Measurements from ENCODE around the gene STXBP4.

STXBP4 gene

DNA sequence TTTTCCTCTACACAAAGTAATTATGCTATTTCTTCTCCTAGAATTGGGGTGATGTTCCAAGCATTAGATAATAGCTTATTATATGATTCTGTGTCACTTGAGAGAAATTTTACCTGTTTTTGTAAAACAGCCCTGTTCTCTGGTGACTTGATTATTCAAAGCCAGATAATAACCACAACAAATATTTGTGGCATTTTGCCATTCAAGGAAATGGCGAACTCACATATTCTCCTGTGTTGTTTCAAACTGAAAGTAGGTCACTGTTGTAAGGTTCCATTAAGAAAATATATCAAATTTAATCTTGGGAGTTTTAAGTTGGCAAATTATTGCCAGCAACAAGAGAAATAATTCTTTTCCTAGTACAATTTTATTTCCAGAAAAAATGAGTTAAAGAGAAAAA is 124.8 kb downstream of the STXBP4 start:
- TF ChIP-seq, protein P1, sequence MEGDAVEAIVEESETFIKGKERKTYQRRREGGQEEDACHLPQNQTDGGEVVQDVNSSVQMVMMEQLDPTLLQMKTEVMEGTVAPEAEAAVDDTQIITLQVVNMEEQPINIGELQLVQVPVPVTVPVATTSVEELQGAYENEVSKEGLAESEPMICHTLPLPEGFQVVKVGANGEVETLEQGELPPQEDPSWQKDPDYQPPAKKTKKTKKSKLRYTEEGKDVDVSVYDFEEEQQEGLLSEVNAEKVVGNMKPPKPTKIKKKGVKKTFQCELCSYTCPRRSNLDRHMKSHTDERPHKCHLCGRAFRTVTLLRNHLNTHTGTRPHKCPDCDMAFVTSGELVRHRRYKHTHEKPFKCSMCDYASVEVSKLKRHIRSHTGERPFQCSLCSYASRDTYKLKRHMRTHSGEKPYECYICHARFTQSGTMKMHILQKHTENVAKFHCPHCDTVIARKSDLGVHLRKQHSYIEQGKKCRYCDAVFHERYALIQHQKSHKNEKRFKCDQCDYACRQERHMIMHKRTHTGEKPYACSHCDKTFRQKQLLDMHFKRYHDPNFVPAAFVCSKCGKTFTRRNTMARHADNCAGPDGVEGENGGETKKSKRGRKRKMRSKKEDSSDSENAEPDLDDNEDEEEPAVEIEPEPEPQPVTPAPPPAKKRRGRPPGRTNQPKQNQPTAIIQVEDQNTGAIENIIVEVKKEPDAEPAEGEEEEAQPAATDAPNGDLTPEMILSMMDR (IDR thresholded peaks at IDR 0.05) = no peak

DNA sequence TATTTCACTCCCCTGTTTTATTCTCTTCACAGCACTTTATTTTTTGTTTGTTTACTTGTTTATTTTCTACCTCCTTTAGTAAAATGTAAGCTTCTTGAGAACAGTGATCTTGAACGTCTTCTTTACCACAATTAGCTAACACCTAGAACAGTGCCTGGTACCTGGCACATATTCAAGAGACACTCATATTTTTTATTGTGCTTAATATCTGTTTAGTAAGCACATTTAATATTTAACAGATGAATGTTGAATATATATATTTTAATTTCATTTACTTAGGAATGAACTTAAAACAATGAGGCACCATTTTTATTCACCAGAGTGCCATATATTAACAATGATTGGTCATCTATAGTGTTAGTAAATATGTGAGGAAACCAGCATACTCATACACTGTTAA is 130.2 kb downstream of the STXBP4 start:
- TF ChIP-seq, protein P1 (IDR thresholded peaks at IDR 0.05) = no peak

DNA sequence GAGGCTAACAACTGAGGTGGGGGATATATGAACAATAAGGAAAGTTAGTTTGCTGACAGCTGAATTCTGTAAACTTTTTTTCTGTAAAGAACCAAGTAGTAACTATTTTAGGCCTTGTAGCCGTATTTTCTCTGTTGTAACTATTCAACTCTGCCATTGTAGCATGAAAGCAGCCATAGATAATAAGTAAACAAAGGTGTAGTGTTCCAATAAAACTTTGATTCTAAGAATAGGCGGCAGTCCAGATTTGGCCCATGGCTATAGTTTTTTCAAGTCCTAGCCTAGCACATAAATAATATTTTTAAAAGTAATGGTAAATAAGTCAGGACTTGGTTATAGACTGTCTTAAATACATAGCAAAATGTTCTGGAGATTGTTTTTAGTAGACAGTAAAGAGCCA is 142.0 kb downstream of the STXBP4 start:
- TF ChIP-seq, protein P1 (IDR thresholded peaks at IDR 0.05) = no peak

DNA sequence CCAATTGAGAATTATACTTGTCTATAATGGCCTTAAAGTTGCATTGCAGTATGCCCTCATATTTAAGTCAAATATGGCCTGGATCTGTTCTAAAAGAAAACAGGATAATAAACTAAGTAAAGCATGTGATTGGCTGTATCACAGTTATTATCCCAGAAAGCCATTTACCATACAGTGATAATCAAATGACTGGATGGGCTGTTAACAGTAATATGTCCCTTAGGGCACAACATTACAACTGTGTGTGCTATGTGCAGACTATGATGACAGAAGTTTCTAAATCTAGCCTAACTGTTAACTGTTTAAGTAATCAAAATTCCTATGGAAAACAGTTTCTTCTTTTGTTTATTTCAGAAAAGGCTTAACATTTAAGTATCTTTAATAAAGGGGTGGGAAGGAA is 145.7 kb downstream of the STXBP4 start:
- TF ChIP-seq, protein P1 (IDR thresholded peaks at IDR 0.05) = no peak

DNA sequence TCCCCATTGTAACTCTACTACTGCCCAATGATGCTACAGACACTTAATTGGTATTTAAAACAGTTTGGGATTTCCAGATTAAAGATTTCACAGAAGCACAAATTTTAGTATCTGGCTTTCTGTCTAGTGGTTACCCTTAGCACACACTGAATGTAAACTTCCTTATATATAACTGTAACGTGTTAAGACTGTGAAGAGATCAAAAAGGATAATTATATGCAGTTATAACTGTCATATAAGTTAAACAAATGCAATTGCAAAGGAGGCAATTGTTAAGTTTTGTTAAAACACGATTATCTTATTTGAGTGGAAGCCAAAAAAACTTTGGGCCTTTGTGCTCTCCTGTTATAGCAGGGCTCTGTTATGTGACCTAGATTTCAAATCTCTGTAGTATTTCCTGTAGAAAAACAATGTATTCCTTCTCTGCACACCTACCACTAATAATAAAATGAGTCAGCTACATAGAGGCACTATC is 147.9 kb downstream of the STXBP4 start:
- TF ChIP-seq, protein P1 (IDR thresholded peaks at IDR 0.05) = no peak

DNA sequence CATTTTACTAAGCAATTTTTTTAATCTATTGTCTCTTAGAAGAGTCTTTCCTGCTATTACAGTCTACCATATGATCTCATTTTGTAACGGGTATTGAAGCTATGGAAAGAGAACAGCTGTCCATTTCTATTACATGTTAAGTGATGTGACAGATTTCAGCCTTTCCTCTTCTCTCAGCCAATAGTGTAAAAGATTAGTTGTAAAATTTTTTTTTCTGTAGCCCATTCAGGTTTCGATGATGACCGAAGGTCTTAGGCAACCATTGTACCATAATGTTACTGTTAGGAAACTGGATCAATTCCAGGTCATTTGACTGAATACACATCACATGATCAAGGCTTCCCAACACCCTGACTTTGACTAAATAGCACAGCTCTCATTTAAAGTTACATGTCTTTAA is 148.6 kb downstream of the STXBP4 start:
- TF ChIP-seq, protein P1 (IDR thresholded peaks at IDR 0.05) = no peak

DNA sequence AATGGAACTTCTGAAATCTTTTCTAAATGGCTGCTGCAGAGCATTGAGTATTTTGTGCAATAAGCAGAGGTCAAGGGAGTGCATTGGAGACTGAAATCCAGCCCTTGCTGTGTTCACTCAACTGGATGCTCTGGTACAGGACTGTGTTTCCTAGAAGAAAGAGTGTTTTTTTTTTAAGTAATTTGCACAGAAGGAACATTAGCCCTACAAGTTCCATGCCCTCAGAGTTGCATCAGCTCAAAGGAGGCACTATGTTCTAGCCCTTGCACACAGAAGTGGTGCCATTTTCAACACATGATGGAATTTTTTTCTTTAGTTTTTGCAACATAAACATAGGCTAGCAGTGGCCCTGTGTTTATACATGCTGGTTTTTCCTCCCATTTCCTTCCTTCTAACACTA is 152.1 kb downstream of the STXBP4 start:
- TF ChIP-seq, protein P1 (IDR thresholded peaks at IDR 0.05) = no peak

DNA sequence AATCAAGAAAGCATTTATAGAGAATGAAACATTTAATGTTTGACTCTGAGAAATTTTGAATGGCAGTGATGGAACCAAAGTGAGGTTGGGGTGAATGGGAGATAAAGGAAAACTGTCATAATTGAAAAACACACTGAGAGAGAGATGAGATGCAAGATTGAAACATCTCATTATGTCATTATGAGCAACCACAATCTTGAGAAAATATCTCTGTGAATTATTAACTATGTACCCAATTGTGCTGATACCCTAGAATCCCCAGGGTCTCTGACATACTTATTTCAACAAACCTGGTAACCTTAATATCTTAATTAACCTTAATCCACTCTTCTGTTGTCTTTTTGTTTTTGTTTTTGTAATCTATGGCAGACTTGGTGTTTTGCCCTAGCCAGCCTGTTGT is 152.7 kb downstream of the STXBP4 start:
- TF ChIP-seq, protein P1 (IDR thresholded peaks at IDR 0.05) = no peak

Measured in LNCAP (cell line).